HEK293 (cell line): ENCODE data around the gene PRKCA.
"Not testable (repeated sequence)": the region's sequence is repeated elsewhere in the genome, so short reads cannot be mapped to it uniquely, and the experiment has no call there.

Experiments
- CTCF ChIP-seq: fragments of 450-650 bp; formaldehyde crosslinking; IDR thresholded peaks from 2 replicates; pipeline ENCODE4 v1.5.1; 2016; ENCODE audit warnings: missing biosample characterization, missing genetic modification characterization
- GLIS1 ChIP-seq: fragments of 450-650 bp; formaldehyde crosslinking; IDR thresholded peaks from 2 replicates; pipeline ENCODE4 v1.5.1; 2016; ENCODE audit warnings: missing biosample characterization, missing genetic modification characterization
- KLF16 ChIP-seq: fragments of 450-650 bp; formaldehyde crosslinking; IDR thresholded peaks from 2 replicates; pipeline ENCODE4 v1.5.1; 2017; ENCODE audit warnings: missing biosample characterization, missing genetic modification characterization
- ZBTB26 ChIP-seq: fragments of 450-650 bp; formaldehyde crosslinking; optimal IDR thresholded peaks from 2 replicates; pipeline ENCODE3; 2016; ENCODE audit warnings: missing biosample characterization, mild to moderate bottlenecking, missing genetic modification characterization
- ZNF239 ChIP-seq: fragments of 450-650 bp; formaldehyde crosslinking; IDR thresholded peaks from 2 replicates; pipeline ENCODE4 v1.5.1; 2016; ENCODE audit warnings: missing biosample characterization, missing genetic modification characterization
- ZNF274 ChIP-seq, 2 experiments: fragments of 200-500 bp in 1 of 2; fragments of 450-650 bp in 1 of 2; sonication (Bioruptor generic) in 1 of 2; formaldehyde crosslinking in 1 of 2; IDR thresholded peaks; 2 replicates each; pipeline versions ENCODE4 v1.5.1 to v1.6.1; 2014 to 2016; ENCODE audit warnings: borderline replicate concordance in 1 of 2, inconsistent platforms in 1 of 2, low read length in 1 of 2, missing biosample characterization in 1 of 2, missing genetic modification characterization in 1 of 2
- ZNF292 ChIP-seq: fragments of 450-650 bp; formaldehyde crosslinking; IDR thresholded peaks from 2 replicates; pipeline ENCODE4 v1.5.1; 2016; ENCODE audit warnings: low read depth, missing biosample characterization, missing genetic modification characterization, borderline replicate concordance
- ZNF48 ChIP-seq: fragments of 450-650 bp; formaldehyde crosslinking; IDR thresholded peaks from 2 replicates; pipeline ENCODE4 v1.5.1; 2016; ENCODE audit warnings: missing biosample characterization, missing genetic modification characterization
- ZNF76 ChIP-seq: fragments of 450-650 bp; formaldehyde crosslinking; IDR thresholded peaks from 2 replicates; pipeline ENCODE4; 2016; ENCODE audit warnings: low read depth, missing biosample characterization, missing genetic modification characterization, borderline replicate concordance
- ZNF785 ChIP-seq: fragments of 450-650 bp; formaldehyde crosslinking; IDR thresholded peaks from 2 replicates; pipeline ENCODE4 v1.5.1; 2016; ENCODE audit warnings: missing biosample characterization, missing genetic modification characterization
- ZNF792 ChIP-seq: fragments of 450-650 bp; formaldehyde crosslinking; IDR thresholded peaks from 2 replicates; pipeline ENCODE4 v1.5.1; 2016; ENCODE audit warnings: missing biosample characterization, missing genetic modification characterization
- TF ChIP-seq, protein P1 (sequence below): fragments of 450-650 bp; formaldehyde crosslinking; IDR thresholded peaks from 2 replicates; pipeline ENCODE4 v1.5.1; 2016; ENCODE audit warnings: missing biosample characterization, missing genetic modification characterization, low read depth

- not testable (repeated sequence) for TF ChIP-seq ZNF785 (tag by site-specific recombination); ZNF792 (tag by site-specific recombination); ZNF274 (IDR thresholded peaks at IDR 0.05; ENCODE audit: low read length); ZNF274 (tag by site-specific recombination; IDR thresholded peaks at IDR 0.05; ENCODE audit: borderline replicate concordance); CTCF (tag by site-specific recombination); ZNF48; ZNF292 (tag by site-specific recombination); KLF16; GLIS1 (tag by site-specific recombination); ZNF76 (tag by site-specific recombination); ZNF239 (tag by site-specific recombination); ZBTB26 (tag by site-specific recombination)
- TF ChIP-seq, protein P1, sequence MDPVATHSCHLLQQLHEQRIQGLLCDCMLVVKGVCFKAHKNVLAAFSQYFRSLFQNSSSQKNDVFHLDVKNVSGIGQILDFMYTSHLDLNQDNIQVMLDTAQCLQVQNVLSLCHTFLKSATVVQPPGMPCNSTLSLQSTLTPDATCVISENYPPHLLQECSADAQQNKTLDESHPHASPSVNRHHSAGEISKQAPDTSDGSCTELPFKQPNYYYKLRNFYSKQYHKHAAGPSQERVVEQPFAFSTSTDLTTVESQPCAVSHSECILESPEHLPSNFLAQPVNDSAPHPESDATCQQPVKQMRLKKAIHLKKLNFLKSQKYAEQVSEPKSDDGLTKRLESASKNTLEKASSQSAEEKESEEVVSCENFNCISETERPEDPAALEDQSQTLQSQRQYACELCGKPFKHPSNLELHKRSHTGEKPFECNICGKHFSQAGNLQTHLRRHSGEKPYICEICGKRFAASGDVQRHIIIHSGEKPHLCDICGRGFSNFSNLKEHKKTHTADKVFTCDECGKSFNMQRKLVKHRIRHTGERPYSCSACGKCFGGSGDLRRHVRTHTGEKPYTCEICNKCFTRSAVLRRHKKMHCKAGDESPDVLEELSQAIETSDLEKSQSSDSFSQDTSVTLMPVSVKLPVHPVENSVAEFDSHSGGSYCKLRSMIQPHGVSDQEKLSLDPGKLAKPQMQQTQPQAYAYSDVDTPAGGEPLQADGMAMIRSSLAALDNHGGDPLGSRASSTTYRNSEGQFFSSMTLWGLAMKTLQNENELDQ (tag by site-specific recombination), result not testable (repeated sequence)
These were observed 97.8 kb downstream of the PRKCA start for GRCh38 chr17:66400041-66400688.
